Measurements from ENCODE around the gene PTPRF.

The PTPRF gene

DNA sequence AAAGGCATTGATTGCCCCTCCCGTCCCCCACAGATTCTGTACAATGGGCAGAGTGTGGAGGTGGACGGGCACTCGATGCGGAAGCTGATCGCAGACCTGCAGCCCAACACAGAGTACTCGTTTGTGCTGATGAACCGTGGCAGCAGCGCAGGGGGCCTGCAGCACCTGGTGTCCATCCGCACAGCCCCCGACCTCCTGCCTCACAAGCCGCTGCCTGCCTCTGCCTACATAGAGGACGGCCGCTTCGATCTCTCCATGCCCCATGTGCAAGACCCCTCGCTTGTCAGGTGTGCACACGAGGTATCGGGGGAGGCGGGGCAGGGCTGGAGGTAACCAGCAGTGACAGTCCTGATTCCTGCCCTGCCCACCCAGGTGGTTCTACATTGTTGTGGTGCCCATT lies 74.5 kb downstream of the PTPRF start:
- DNase-seq (ENCODE audit: low read depth, low spot score), result no peak

DNA sequence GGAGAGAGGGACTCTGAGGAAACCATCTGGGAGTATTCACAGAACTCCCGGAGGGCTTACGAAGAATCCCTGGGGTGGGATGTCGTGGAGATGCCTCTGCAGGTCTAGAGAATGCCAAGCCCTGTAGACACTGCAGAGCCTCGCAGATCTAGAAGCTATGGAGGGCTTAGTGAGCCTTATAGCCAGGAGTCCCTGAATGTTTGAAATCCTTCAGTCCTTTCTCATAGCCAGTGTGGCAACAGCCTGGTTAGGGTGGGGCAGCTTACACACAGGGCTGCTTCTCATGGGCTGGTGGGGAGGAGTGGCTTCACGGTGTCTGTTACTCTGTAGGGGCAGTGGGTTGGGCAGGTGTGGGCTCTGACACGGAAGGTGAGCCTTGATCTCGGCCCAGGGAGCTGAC lies 75.1 kb downstream of the PTPRF start:
- no peak for DNase-seq (ENCODE audit: low read depth, low spot score)

DNA sequence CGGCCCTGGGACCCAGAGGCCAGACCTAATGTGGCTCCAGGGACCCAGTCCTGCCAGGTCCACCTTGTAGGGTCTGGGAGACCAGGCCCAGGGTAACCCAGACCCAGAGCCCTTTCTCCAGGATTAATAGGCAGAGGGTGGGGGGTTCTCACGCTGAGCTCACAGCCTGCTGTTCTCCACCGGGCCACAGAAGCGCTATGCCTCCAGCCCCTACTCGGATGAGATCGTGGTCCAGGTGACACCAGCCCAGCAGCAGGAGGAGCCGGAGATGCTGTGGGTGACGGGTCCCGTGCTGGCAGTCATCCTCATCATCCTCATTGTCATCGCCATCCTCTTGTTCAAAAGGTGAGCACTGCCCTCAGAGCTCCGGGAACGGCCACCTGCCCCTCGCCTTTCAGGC lies 75.9 kb downstream of the PTPRF start:
- no peak for DNase-seq (ENCODE audit: low read depth, low spot score)

DNA sequence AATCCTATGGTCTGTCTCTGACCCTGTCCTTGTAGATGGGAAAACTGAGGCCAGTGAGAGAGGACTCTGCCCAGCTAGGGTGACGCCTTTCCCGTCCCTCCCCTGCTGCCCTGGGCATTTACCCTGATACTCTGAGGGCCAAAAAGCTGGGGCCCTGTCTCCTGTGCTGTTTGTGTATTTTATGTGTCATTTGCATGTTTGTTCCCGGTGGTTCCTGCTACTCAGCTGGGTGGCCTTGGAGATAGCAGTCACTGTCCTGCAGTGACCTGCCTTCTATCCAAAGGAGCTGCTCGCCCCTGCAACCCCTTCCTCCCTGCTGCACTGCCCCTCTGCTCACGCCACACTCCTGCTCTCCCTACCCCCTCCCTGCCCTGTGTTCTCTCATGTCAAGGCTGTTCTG lies 78.1 kb downstream of the PTPRF start:
- no peak for DNase-seq (ENCODE audit: low read depth, low spot score)

DNA sequence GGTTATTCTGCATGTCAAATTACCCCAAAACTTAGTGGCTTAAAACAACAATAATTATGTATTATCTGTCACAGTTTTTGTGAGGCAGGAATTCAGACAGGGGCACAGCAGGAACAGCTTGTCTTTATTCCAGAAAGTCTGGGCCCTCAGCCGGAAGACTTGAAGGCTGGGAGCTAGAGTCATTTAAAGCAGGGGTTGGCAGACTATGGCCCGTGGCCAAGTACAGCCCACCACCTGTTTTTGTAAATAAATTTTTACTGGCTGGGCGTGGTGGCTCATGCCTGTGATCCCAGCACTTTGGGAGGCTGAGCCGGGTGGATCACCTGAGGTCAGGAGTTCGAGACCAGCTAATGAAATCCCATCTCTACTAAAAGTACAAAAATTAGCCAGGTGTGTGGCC lies 79.7 kb downstream of the PTPRF start:
- DNase-seq (ENCODE audit: low read depth, low spot score), result no peak

DNA sequence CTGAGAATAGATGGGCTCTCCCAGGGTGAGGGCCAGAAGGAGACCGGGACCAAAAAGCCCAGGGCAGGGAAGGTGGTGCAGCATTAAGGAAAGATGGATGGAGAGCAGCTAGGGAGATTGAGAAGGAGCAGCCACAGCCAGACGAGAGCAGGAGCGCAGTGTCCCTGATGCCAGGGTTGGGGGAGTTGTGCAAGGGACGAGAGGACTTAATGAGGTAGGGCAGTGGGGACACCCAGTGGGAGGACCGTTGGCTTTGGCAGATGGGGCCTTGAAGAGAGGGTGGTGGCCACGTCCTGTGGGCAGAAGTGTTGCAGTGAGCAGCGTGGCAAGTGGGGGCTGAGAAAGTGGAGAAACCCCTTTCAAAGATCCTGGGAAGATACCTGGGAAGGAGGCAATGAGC lies 81.3 kb downstream of the PTPRF start:
- no peak for DNase-seq (ENCODE audit: low read depth, low spot score)

DNA sequence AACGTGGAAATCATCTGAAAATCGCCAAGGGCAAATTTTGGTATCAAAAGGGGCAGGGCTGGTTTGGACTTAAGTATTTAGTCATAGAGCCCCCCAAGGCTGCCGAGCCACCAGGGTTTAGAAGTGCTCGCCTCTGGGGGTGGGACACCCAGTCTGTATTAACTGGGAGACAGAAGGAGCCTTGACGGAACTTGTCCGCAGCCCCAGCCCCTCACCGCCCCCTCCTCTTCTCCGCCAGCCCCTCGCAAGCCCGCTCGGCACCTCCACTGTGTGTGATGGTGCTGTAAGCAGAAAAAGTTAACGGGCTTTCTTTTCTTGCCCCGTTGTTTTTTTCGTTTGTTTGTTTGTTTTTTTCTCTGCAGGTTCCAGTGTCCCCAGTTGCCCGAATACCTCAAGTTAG lies 81.7 kb downstream of the PTPRF start:
- no peak for DNase-seq (ENCODE audit: low read depth, low spot score)

DNA sequence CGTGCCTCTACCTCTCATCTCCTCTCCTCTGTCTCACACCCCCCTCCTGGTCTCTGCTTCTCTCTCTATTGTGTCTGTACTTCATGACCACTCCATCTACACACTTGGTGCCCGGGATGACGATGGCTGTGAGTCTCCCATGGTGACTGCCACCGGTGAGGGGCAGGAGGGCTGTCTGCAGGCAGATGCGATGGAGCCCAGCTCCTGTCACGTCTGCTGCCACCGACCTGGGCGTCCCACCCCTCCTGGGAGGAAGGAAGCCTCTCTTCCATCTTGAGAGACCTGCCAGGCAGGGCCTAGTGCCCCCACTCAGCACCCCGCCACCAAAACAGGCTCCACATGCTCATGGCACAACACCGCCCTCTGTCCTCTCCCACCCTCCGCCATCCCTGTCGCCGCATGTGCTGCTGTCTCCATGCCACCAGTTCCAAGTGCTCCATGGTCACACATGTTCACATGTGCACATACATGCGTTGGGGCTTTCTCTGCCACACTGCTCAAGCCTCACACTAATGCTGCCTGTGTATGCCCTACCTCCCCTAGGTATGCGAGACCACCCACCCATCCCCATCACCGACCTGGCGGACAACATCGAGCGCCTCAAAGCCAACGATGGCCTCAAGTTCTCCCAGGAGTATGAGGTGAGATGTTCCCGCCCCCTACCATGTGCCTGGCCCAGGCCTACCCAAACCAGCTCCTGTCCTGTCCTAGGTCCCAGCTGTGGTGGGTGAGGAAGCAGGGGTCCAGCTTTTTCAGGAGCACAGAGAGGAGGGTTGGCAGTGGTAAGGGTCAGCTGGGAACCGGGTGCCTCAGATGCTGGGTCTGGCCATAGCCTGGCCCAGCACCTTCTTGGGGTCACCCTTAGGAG lies 82.6 kb downstream of the PTPRF start:
- no peak for DNase-seq (ENCODE audit: low read depth, low spot score)

DNA sequence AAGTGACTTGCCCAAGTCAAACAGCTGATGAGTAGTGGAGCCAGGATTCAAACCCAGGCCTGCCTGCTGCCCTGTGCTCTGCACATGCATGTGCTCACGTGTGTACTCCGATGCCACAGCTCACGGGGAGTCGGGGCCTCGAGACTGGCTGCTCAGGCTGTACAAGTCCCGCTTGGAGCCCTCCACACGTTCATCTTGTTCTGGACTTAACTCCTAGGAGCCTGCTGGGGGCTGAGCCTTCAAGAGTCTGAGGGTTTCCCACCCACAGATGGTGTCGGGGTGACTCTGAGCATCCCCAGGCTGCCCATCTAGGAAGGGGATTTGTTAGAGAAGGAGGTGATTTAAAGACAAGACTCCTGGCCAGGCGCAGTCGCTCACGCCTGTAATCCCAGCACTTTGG lies 83.5 kb downstream of the PTPRF start:
- no peak for DNase-seq (ENCODE audit: low read depth, low spot score)

DNA sequence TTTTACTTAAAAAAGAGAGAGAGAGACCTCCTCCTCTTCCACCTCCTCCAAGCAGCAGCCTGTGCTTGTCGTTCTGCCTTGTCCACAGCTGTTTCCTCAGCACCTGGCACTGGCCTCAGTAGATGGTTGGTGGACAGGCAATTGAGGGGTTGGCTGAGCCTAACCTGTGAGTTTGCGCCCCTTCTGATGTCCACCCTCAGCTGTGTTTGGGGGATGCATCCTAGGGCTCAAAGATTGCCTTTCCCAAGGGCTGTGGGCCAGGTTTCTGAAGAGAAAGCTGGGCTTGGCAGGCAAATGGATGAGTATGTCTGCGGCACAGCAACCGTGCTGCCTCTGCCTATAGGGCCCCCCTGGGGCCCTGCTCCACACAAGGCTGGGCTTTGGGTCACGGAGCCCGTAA lies 84.2 kb downstream of the PTPRF start:
- DNase-seq (ENCODE audit: low read depth, low spot score), result no peak

DNA sequence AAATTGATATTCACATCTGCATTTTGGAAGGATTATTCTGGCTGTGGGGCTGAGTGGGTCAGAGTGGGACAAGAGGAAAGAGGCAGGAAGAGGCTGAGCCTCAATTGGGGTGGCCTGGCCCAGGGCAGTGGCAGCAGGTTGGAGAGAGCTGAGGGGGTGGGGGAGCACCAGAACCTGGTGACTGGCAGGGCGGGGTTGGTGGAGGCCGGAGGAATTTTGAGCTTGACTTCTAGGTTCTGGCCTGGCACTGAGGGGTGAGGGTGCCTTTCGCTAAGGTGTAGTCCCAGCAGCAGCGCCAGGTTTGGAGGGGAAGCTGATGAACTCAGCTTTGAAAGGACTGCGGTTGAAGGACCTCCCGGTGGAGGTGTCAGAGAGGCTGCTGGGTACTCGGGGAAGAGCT lies 85.7 kb downstream of the PTPRF start:
- no peak for DNase-seq (ENCODE audit: low read depth, low spot score)

DNA sequence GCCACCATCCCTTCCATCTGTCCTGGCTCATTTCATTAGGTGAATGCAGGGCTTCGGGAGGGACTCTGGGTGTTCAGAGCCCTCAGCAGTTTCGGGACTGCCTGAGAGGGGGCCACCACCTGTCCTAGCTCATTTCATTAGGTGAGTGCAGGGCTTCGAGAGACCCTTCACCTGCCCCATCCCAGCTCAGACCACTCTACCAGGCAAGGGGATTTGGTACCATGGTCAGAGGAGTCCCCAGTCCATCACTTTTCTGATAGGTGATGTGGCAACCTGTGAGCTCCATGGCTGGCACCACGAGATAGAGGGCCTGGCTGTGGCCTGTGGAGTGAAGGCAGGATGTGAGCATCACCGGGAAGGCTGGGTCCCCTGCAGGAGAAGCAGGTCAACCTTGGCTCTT lies 86.3 kb downstream of the PTPRF start:
- no peak for DNase-seq (ENCODE audit: low read depth, low spot score)

DNA sequence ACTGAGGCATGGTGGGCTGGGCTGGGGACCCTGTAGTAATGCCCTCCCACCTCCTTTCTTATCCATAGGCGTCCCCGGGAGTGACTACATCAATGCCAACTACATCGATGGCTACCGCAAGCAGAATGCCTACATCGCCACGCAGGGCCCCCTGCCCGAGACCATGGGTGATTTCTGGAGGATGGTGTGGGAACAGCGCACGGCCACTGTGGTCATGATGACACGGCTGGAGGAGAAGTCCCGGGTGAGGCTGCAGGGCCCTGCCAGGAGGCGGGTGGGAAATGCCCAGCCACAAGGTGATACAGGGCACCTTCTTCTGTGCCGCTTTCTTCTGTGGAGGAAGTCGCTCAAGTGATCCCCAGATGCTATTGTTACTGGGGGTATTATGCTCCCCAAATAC lies 87.0 kb downstream of the PTPRF start:
- no peak for DNase-seq (ENCODE audit: low read depth, low spot score)

DNA sequence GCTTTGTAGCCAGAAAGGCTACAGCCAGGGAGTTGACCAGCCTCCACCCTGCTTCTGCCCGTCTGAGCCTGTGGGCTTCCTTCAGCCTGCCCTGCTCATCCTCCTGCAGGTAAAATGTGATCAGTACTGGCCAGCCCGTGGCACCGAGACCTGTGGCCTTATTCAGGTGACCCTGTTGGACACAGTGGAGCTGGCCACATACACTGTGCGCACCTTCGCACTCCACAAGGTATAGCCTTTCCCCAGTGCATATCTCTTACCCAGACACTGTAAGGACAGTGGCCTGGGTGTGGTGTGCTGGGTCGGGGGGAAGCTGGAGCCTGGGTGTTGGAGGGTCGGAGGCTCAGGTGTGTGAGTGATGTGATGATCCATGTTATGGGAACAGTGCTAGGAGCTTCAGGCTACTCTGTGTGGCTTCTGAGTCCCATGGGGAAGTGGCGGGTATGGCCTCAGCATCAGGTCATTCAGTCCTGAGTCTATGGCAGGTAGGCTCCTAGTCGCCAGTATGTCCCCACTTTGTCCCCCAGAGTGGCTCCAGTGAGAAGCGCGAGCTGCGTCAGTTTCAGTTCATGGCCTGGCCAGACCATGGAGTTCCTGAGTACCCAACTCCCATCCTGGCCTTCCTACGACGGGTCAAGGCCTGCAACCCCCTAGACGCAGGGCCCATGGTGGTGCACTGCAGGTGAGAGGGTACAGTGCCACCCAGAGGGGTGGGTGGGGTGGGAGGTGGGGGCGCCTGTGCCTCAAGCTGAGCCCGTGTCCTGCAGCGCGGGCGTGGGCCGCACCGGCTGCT lies 88.0 kb downstream of the PTPRF start:
- DNase-seq (ENCODE audit: low read depth, low spot score), result no peak

DNA sequence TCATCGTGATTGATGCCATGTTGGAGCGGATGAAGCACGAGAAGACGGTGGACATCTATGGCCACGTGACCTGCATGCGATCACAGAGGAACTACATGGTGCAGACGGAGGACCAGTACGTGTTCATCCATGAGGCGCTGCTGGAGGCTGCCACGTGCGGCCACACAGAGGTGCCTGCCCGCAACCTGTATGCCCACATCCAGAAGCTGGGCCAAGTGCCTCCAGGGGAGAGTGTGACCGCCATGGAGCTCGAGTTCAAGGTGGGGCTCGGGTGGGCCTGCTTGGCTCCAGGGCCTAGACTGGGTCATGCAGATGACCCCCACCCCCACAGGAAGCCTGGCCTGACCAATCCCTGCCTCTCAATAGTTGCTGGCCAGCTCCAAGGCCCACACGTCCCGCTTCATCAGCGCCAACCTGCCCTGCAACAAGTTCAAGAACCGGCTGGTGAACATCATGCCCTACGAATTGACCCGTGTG lies 88.7 kb downstream of the PTPRF start:
- no peak for DNase-seq (ENCODE audit: low read depth, low spot score)

DNA sequence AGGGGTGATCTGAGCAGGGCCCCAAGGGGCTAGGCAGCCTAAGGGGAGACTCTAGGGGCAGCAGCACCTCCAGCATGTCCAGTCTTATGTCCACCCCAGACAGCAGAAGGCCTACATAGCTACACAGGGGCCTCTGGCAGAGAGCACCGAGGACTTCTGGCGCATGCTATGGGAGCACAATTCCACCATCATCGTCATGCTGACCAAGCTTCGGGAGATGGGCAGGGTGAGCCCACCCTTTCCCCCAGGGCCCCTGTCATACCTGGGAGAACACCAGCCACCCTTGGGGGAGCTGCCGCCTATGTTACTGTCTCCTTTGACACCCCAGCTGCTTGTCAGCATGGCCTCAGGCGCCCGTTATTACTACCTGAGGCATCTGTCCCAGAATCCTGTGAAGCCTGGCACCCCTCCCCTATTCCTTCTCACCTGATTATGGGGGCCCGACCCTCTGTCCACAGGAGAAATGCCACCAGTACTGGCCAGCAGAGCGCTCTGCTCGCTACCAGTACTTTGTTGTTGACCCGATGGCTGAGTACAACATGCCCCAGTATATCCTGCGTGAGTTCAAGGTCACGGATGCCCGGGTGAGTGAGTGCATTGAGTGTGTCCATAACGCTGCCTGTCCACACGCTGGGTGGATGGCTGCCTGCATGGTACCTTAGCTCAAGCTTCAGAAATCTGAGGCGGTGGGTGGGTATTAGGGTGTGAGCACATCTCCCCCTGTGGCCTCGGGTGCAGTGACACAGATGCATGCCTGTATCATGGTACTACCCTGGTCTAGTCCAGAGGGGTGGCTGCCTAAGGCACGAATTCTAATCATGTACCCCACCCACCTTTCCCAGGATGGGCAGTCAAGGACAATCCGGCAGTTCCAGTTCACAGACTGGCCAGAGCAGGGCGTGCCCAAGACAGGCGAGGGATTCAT lies 89.6 kb downstream of the PTPRF start:
- no peak for DNase-seq (ENCODE audit: low read depth, low spot score)

DNA sequence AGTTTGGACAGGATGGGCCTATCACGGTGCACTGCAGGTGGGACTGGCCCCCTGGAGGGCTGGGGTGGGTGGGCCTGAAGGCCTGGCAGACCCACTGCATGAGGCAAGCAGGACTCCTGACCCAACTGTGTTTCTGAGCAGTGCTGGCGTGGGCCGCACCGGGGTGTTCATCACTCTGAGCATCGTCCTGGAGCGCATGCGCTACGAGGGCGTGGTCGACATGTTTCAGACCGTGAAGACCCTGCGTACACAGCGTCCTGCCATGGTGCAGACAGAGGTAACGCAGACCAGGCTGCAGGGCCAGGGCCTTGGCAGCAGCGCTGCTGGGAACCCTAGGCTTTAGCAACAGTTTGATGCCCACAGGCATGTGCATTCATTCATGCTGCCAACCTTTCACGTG lies 90.3 kb downstream of the PTPRF start:
- no peak for DNase-seq (ENCODE audit: low read depth, low spot score)

DNA sequence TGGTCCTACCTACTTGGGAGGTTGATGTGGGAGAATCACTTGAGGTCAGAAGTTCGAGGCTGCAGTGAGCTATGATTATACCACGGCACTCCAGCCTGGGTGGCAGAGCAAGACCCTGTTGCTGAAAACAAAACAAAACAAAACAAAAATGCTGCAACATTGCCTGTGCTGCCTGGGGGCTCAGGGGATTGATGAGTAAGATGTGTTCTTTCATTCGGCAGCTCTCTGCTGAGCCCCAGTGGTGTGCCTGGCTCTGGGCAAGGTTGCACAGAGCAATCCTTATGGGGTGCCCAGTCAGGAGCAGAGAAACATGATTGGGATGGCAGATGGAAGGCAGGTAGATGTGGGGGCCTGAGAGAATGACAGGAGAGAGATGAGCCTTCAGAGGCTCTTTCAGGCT lies 90.7 kb downstream of the PTPRF start:
- no peak for DNase-seq (ENCODE audit: low read depth, low spot score)

DNA sequence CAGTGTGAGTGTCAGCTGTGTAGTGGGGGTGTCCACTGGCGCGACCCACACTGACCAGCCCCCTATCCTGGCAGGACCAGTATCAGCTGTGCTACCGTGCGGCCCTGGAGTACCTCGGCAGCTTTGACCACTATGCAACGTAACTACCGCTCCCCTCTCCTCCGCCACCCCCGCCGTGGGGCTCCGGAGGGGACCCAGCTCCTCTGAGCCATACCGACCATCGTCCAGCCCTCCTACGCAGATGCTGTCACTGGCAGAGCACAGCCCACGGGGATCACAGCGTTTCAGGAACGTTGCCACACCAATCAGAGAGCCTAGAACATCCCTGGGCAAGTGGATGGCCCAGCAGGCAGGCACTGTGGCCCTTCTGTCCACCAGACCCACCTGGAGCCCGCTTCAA lies 91.2 kb downstream of the PTPRF start:
- DNase-seq (ENCODE audit: low read depth, low spot score), result no peak

DNA sequence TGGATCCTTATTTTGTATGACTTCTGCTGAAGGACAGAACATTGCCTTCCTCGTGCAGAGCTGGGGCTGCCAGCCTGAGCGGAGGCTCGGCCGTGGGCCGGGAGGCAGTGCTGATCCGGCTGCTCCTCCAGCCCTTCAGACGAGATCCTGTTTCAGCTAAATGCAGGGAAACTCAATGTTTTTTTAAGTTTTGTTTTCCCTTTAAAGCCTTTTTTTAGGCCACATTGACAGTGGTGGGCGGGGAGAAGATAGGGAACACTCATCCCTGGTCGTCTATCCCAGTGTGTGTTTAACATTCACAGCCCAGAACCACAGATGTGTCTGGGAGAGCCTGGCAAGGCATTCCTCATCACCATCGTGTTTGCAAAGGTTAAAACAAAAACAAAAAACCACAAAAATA lies 91.8 kb downstream of the PTPRF start:
- no peak for DNase-seq (ENCODE audit: low read depth, low spot score)

DNA sequence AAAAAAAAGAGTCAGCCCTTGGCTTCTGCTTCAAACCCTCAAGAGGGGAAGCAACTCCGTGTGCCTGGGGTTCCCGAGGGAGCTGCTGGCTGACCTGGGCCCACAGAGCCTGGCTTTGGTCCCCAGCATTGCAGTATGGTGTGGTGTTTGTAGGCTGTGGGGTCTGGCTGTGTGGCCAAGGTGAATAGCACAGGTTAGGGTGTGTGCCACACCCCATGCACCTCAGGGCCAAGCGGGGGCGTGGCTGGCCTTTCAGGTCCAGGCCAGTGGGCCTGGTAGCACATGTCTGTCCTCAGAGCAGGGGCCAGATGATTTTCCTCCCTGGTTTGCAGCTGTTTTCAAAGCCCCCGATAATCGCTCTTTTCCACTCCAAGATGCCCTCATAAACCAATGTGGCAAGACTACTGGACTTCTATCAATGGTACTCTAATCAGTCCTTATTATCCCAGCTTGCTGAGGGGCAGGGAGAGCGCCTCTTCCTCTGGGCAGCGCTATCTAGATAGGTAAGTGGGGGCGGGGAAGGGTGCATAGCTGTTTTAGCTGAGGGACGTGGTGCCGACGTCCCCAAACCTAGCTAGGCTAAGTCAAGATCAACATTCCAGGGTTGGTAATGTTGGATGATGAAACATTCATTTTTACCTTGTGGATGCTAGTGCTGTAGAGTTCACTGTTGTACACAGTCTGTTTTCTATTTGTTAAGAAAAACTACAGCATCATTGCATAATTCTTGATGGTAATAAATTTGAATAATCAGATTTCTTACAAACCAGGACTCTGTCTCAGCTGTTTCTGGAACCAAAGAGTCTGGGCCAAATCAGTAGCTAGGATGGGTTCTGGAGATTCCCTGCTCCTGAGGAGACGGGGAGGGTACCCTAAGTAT lies 92.5 kb downstream of the PTPRF start:
- no peak for DNase-seq (ENCODE audit: low read depth, low spot score)
